HepG2 (cell line): ENCODE results near the gene MALT1. TPM values are rescaled to one million over a fixed set of nuclear protein-coding genes. Genes with fewer than 3 reads are reported as not detected.

Experiments used
- ARNT ChIP-seq: fragments of 450-650 bp; IDR thresholded peaks from 2 replicates; pipeline ENCODE4 v1.6.1; 2017
- CSRNP1 ChIP-seq: sonication (generic); formaldehyde crosslinking; IDR thresholded peaks from 2 replicates; pipeline ENCODE4 v1.8.1; 2023; ENCODE audit warnings: mild to moderate bottlenecking, missing genetic modification reagents
- HNRNPH1 ChIP-seq: fragments of 200-400 bp; formaldehyde crosslinking; optimal IDR thresholded peaks from 2 replicates; pipeline ENCODE3; 2017; ENCODE audit warnings: mild to moderate bottlenecking, low read depth, low read length
- SALL1 ChIP-seq: sonication (generic); formaldehyde crosslinking; IDR thresholded peaks from 2 replicates; pipeline ENCODE4 v1.8.0; 2022; ENCODE audit warnings: mild to moderate bottlenecking, missing genetic modification reagents
- ZBTB20 ChIP-seq: sonication (generic); formaldehyde crosslinking; IDR thresholded peaks from 2 replicates; pipeline ENCODE4 v1.8.1; 2023; ENCODE audit warnings: missing genetic modification reagents, low read depth, mild to moderate bottlenecking, borderline replicate concordance
- ZNF407 ChIP-seq: sonication (generic); formaldehyde crosslinking; IDR thresholded peaks from one replicate; pipeline ENCODE4 v1.5.1; 2020; ENCODE audit warnings: mild to moderate bottlenecking, missing genetic modification reagents; ENCODE audit errors: not compliant biosample characterization
- ZNF414 ChIP-seq: sonication (generic); formaldehyde crosslinking; IDR thresholded peaks from 2 replicates; pipeline ENCODE4 v1.5.0; 2020; ENCODE audit warnings: missing genetic modification reagents
- polyA plus RNA-seq, 8 experiments: library from polyadenylated mRNA; depleted of rRNA in 3 of 8; stranded (reverse) in 7 of 8; unstranded in 1 of 8; fragments of >200 nt; fragmentation: Illumina TruSeq in 4 of 8; extraction: Trizol in 4 of 8; gene quantifications; 2 replicates each; pipeline versions ENCODE4 v1.2.1 to v1.2.3, GENCODE V29; 2011 to 2016; ENCODE audit warnings: low read depth in 4 of 8, missing spikeins in 1 of 8, mixed read lengths in 1 of 8; ENCODE audit not compliant: insufficient read depth in 1 of 8
- total RNA-seq, 5 experiments: library from RNA; depleted of rRNA; stranded (reverse); fragments of >200 nt; fragmentation: Illumina TruSeq; extraction: Trizol; gene quantifications; 2 replicates each; pipeline ENCODE4 v1.2.3, GENCODE V29; 2016; ENCODE audit warnings: low read depth in 1 of 5

Gene MALT1
- total and polyA plus RNA-seq, 2 of the 13 experiments (the other 11 are each of a cell fraction or from before 2014, with no cell fraction given), result 43.9 to 89.0 TPM

- TF ChIP-seq ZNF414 (CRISPR knock-in tag) (no peak), ZBTB20 (CRISPR knock-in tag) (no peak), CSRNP1 (CRISPR knock-in tag) (no peak), ZNF407 (no peak), SALL1 (CRISPR knock-in tag) (no peak), HNRNPH1 (no peak), ARNT (no peak)
These were observed 108.3 kb downstream of the MALT1 start (continued) for GRCh38 chr18:58779529-58779928.
